Endothelial cell (in vitro differentiated cells): ENCODE measurements around the gene AKAP6. TPM values are rescaled to one million over a fixed set of nuclear protein-coding genes. Genes with fewer than 3 reads are reported as not detected.

Experiments used
- DNase-seq: peaks from one replicate; pipeline ENCODE4 v3.0.0; 2021; ENCODE audit warnings: low spot score
- H3K27ac Mint-ChIP-seq: one replicate; pipeline ENCODE4 v1.8.0; 2021; ENCODE audit warnings: mixed read lengths, inconsistent platforms; ENCODE audit not compliant: unreplicated experiment
- H3K27me3 Mint-ChIP-seq: one replicate; pipeline ENCODE4 v1.8.0; 2021; ENCODE audit warnings: mild to moderate bottlenecking, moderate library complexity, mixed read lengths, inconsistent platforms; ENCODE audit not compliant: unreplicated experiment
- H3K36me3 Mint-ChIP-seq: one replicate; pipeline ENCODE4 v1.8.0; 2021; ENCODE audit warnings: mild to moderate bottlenecking, low read depth, mixed read lengths, inconsistent platforms; ENCODE audit not compliant: unreplicated experiment
- H3K4me1 Mint-ChIP-seq: one replicate; pipeline ENCODE4 v1.8.0; 2021; ENCODE audit warnings: mild to moderate bottlenecking, mixed read lengths, inconsistent platforms; ENCODE audit not compliant: unreplicated experiment
- H3K4me3 Mint-ChIP-seq: one replicate; pipeline ENCODE4 v1.8.0; 2021; ENCODE audit warnings: mild to moderate bottlenecking, mixed read lengths, inconsistent platforms; ENCODE audit not compliant: unreplicated experiment
- H3K9me3 Mint-ChIP-seq: one replicate; pipeline ENCODE4 v1.8.0; 2021; ENCODE audit warnings: mixed read lengths, inconsistent platforms; ENCODE audit not compliant: unreplicated experiment
- total RNA-seq: library from RNA; stranded (reverse); fragmentation: NEBNext Ultra II Directional; extraction: Animal tissue kit (Norgen Biotek cat#: 25700); gene quantifications from one replicate; pipeline ENCODE4 v1.2.1, GENCODE V29; 2021; ENCODE audit not compliant: unreplicated experiment
- TF ChIP-seq, protein P1 (sequence below): fragments of 200-600 bp; sonication (generic); IDR thresholded peaks from one replicate; pipeline ENCODE4 v1.5.0; 2021; ENCODE audit warnings: antibody characterized with exemption; ENCODE audit not compliant: unreplicated experiment

AKAP6 gene
- total RNA-seq, 1 donor from 2014 or later = 4.4 TPM

DNA sequence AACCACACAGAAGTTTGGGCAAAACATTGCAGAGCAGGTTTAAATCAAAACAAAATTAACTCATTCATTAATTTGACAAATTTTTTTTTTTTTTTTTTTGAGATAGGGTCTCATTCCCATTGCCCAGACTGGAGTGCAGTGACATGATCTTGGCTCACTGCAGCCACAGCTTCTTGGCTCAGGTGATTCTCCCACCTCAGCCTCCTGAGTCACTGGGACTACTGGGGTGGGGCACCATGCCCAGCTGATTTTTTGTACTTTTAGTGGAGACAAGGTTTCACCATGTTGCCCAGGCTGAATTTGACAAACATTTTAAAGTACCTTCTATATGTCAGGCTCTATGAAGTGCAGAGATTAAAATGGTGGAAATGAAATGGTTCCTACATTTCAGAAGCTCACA is 352.5 kb downstream of the AKAP6 start:
- Mint-ChIP-seq H3K4me1 (no peaks in the 10 kb centered on the region), H3K36me3 (no peaks in the 10 kb centered on the region), H3K4me3 (no peak overlapping the region), H3K9me3 (no peaks in the 10 kb centered on the region), H3K27me3 (peaks cover 4% of the 10 kb centered on the region), H3K27ac (no peak overlapping the region)
- TF ChIP-seq, protein P1, sequence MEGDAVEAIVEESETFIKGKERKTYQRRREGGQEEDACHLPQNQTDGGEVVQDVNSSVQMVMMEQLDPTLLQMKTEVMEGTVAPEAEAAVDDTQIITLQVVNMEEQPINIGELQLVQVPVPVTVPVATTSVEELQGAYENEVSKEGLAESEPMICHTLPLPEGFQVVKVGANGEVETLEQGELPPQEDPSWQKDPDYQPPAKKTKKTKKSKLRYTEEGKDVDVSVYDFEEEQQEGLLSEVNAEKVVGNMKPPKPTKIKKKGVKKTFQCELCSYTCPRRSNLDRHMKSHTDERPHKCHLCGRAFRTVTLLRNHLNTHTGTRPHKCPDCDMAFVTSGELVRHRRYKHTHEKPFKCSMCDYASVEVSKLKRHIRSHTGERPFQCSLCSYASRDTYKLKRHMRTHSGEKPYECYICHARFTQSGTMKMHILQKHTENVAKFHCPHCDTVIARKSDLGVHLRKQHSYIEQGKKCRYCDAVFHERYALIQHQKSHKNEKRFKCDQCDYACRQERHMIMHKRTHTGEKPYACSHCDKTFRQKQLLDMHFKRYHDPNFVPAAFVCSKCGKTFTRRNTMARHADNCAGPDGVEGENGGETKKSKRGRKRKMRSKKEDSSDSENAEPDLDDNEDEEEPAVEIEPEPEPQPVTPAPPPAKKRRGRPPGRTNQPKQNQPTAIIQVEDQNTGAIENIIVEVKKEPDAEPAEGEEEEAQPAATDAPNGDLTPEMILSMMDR = no peak
- DNase-seq = no peak

DNA sequence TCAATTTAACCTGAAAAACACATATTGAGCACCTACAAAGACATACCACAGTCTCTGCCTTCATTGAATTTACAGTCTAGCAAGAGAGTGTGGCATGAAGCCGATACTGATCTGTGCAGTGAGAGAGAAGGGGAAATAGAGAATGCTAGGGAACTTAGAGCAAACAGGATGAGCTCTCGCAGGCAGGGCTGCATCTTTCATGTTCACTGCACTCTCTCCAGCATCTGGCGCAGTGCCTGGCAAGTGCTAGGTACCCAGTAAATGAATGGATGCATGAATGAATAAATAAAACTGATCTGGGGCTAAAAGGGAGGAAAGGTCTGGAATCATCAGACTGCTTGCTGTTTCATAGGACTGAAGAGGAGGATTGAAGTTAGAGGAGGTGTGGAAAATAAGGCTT is 353.1 kb downstream of the AKAP6 start:
- TF ChIP-seq, protein P1 = no peak
- Mint-ChIP-seq H3K36me3 (no peaks in the 10 kb centered on the region), H3K9me3 (no peaks in the 10 kb centered on the region), H3K4me3 (no peak overlapping the region), H3K27me3 (peaks cover 4% of the 10 kb centered on the region), H3K27ac (no peak overlapping the region), H3K4me1 (no peaks in the 10 kb centered on the region)
- no peak for DNase-seq

DNA sequence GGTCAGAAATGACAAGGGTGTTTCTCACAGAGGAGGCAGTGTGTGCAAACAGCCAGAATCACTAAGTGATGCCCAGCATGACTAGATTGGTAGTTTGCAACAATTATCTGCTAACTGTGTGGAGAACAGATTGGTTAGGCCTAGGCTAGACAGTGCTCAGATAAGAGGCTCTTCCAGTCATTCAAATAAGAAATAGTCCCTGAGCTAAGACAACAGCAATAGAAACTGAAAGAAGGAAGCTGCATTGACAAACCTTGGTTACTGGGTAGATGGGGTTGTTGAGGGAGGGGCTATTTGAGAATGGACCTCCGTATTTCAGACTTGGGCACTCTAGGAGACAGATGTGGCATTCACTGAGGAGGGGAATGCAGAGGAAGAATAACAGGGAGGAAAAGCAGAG is 354.6 kb downstream of the AKAP6 start:
- H3K27ac Mint-ChIP-seq = no peak overlapping the region

DNA sequence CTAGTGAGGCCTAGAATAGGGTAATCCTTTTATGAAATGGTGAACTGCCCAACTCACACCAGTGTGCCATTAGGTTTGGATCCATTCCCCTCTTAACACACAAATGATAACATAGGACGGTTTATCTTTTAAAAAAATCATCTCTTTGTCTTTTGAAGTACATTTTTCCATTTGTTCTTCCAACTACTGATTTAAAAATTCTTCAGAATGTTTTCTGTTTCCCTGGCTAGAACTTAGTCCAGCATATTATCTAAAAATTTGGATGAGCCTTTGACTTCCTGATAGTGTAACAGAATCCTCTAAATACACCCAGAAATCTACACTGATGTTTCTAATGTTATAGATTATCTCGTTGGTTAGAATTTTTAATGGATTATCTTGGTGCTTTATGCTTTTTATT is 359.8 kb downstream of the AKAP6 start:
- DNase-seq = no peak
- H3K36me3 Mint-ChIP-seq = no peaks in the 10 kb centered on the region
- H3K27ac Mint-ChIP-seq = no peak overlapping the region
- H3K4me1 Mint-ChIP-seq = no peaks in the 10 kb centered on the region
- TF ChIP-seq, protein P1 = no peak
- no peaks in the 10 kb centered on the region for H3K9me3 Mint-ChIP-seq
- H3K27me3 Mint-ChIP-seq = peaks cover 1% of the 10 kb centered on the region
- no peak overlapping the region for H3K4me3 Mint-ChIP-seq

More for the DNA sequence above, 354.6 kb downstream of the AKAP6 start:
- H3K9me3 Mint-ChIP-seq = no peaks in the 10 kb centered on the region
- H3K4me1 Mint-ChIP-seq = no peaks in the 10 kb centered on the region
- no peaks in the 10 kb centered on the region for H3K36me3 Mint-ChIP-seq
- H3K4me3 Mint-ChIP-seq = no peak overlapping the region
- peaks cover 4% of the 10 kb centered on the region for H3K27me3 Mint-ChIP-seq
- TF ChIP-seq, protein P1 = no peak
- DNase-seq = no peak

DNA sequence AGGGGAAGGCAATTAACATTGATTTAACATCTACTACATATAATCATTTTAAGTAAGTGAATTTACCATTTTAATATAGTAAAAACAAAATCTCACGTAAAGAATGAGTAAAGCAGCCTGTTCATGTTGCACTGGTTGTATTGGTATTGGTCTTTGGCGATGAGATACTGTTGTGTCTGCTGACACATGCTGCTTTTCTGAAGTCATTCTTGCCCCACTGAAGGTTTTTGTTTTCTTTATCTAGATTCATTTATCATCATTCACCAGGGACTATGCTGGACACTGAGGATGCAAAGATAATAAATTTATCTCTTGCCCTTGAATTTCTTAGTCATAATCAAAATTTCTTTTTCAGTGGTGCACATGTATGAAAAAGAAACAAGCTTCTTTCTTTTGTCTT is 363.3 kb downstream of the AKAP6 start:
- no peak overlapping the region for H3K27ac Mint-ChIP-seq
- H3K4me3 Mint-ChIP-seq = no peak overlapping the region
- H3K4me1 Mint-ChIP-seq = no peaks in the 10 kb centered on the region
- DNase-seq = no peak
- H3K9me3 Mint-ChIP-seq = no peaks in the 10 kb centered on the region
- peaks cover 1% of the 10 kb centered on the region for H3K27me3 Mint-ChIP-seq
- no peaks in the 10 kb centered on the region for H3K36me3 Mint-ChIP-seq
- TF ChIP-seq, protein P1 = no peak
